AG04449 (cell line): Measurements from ENCODE around the gene HENMT1.
"Not testable (repeated sequence)": the region's sequence is repeated elsewhere in the genome, so short reads cannot be mapped to it uniquely, and the experiment has no call there.

ENCODE experiments used
- CTCF ChIA-PET: fragments of 350-600 bp; formaldehyde crosslinking; extraction: SDS; loops from one replicate; lab custom pipeline; 2021; ENCODE audit warnings: antibody characterized with exemption; lab: Yijun Ruan, JAX
- POLR2A ChIA-PET: fragments of 400-600, 350-600 bp; formaldehyde crosslinking; extraction: SDS; loops from one replicate; lab custom pipeline; 2020; ENCODE audit warnings: antibody characterized with exemption, inconsistent platforms; lab: Yijun Ruan, JAX
- DNase-seq: peaks from one replicate; pipeline ENCODE4 v3.0.0-alpha.2; 2010; ENCODE audit warnings: low read depth, low spot score
- H3K4me3 ChIP-seq: 2 replicates; pipeline ENCODE4 v1.5.1; 2011; ENCODE audit warnings: low read depth, mild to moderate bottlenecking, control low read depth, low read length
- TF ChIP-seq, protein P1 (sequence below): IDR thresholded peaks from one replicate; pipeline ENCODE4 v1.5.1; 2011; ENCODE audit warnings: mild to moderate bottlenecking, moderate library complexity, low read length, control low read depth, inconsistent platforms; ENCODE audit not compliant: insufficient read depth; ENCODE audit errors: missing control alignments

HENMT1 gene

DNA sequence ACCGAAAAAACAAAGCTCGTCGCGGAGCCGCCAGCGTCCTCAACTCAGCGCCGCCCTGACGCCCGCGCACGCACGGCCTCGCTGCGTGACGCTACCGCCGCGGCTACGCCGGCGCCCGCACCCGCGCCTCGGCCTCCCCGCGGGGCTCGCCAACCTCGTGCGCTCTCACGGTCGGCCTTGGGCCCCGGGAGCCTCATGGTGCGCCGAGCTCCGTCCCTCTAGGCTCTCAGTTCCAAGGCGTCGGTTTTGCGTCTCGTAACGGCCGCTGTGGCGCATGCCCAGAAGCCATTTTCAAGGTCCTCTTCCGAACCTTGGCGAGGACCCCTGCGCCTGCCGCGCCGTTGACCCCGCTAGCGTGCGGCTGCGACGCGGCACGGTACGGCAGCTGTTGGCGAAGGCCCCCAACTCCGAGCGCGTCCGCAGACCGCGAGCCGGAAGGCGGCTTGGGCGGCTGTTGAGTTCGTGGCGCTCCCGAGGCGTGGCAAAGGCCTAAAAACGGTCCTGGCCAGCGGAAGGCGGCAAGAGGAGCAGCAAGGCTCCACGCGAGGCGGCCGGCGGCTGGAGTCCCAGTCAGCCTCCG is at the start of gene HENMT1:
Gene HENMT1 (minus strand): TSS at position 64 of the 580 bp plus-strand sequence. CDS start 1,209 bp downstream, outside the sequence.
- ChIA-PET CTCF (interaction anchor here (0.6 to 2.1 kb wide), 4 partner anchors 10 to 237 kb away, joined by 3 to 5 read pairs (median 4); no protein-coding TSS in a partner anchor), POLR2A (interaction anchor here (0.6 to 0.8 kb wide), 2 partner anchors 31 to 51 kb away, joined by 3 to 5 read pairs; partner anchors contain the start of gene PRPF38B)
- DNase-seq = no peak
- TF ChIP-seq, protein P1, sequence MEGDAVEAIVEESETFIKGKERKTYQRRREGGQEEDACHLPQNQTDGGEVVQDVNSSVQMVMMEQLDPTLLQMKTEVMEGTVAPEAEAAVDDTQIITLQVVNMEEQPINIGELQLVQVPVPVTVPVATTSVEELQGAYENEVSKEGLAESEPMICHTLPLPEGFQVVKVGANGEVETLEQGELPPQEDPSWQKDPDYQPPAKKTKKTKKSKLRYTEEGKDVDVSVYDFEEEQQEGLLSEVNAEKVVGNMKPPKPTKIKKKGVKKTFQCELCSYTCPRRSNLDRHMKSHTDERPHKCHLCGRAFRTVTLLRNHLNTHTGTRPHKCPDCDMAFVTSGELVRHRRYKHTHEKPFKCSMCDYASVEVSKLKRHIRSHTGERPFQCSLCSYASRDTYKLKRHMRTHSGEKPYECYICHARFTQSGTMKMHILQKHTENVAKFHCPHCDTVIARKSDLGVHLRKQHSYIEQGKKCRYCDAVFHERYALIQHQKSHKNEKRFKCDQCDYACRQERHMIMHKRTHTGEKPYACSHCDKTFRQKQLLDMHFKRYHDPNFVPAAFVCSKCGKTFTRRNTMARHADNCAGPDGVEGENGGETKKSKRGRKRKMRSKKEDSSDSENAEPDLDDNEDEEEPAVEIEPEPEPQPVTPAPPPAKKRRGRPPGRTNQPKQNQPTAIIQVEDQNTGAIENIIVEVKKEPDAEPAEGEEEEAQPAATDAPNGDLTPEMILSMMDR = no peak
- peak within 1 kb of the TSS; percentile 61 for H3K4me3 ChIP-seq

DNA sequence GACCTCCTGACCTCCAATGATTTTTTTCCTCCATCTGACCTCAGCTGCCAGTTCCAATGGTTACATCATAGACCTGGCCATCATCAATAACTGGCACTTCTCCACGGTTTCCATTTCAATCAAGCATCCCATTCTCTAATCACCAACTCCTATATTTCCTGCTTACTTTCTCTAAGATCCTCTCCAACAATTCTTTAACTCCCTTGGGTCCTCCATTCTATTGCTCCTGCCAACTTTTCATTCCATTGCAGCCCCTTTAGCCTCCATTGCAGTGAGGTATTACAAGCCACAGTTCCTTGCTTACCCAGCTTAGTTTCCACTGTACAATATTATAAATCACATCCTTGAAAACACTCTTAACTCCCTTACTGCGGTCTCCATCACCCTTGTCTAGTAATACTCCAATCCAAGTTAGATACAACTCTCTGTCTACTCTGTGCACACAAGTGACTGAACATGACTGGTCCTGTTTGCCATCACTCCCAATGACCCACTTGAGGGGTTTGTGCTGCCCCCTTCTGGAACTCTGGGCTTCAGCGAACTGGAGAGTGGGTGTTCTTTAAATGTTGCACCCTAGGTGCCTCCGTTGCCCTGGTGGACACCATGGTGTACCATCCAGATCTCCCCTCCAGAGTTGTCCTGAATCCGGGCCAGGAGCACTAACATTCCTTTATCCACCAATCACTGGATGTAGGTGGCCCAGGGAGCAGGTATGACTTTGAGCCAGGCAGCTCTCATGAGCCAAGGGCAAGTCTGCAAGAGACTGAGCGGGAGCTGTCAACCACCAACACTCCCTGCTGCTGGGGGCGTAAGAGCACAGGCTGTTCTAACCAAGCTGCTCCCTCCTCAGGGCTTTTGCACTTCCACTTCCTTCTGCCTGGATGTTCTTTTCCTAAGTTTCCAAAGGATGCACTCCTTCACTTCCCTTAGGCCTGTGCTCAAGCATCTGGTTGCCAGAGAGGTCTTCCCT is 48.1 kb upstream of the HENMT1 start:
- H3K4me3 ChIP-seq = no peak overlapping the region
- DNase-seq = no peak
- TF ChIP-seq, protein P1 = no peak
- CTCF ChIA-PET = no interaction called here
- POLR2A ChIA-PET = no interaction called here

DNA sequence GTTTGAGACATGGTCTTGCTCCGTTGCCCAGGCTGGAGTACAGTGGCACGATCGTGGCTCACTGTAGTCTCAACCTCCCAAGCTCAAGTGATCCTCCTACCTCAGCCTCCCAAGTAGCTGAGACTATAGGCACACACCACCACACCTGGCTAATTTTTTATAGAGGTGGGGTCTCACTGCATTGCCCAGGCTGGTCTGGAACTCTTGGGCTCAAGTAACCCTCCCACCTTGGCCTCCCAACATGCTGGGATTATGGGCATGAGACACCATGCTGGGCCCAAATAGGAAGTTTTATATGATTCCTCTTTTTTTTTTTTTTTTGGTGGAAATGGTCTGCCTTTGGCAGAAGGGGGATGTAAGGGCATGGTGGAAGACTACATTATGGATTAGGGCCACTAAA is 45.8 kb upstream of the HENMT1 start:
- ChIA-PET POLR2A (no interaction called here), CTCF (no interaction called here)
- H3K4me3 ChIP-seq = no peak overlapping the region
- TF ChIP-seq, protein P1 = no peak
- DNase-seq = no peak

DNA sequence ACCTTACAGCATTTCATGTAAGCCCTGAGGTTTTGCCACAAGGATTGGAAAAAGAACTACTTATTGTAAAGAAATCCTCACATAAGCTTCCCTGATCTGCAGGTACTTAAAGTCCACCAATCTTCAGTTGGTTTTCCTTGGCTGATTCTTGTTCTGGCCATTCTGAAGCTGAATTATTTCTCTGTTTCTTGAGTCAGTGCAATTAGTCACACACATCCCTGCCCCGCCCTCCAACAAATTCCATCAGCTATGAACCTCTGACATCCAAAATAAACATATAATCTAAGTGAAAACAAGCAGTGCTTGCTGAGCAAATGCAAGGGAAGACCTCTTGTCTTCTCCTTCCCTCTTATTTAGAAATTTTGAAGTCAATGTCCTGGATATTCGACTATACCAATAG is 43.6 kb upstream of the HENMT1 start:
- CTCF ChIA-PET = interaction anchor here (1.0 to 1.7 kb wide), 3 partner anchors 11 to 125 kb away, joined by 3 to 5 read pairs (median 3); no protein-coding TSS in a partner anchor

DNA sequence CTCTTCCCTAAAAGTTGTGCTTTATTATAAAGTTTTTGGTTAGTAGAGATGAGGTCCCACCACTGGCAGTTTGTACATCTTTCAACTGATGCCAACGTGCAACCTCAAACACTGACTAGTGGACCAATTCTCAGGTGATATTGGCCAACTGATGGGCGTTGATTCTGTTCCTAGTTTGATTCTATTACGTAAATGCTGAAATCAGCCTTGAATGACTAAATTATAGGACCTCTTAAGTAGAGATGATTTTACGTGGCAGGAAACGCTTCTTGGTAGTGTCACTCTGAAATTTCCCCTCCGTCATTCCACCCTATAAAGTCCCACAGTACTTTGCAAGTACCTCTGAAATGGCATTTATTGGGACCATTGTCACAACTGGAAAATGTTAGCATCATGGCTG is 43.0 kb upstream of the HENMT1 start:
- no peak for DNase-seq
- no peak overlapping the region for H3K4me3 ChIP-seq
- CTCF ChIA-PET = interaction anchor here (1.0 kb wide), 1 partner anchor 125 kb away, joined by 3 read pairs; no protein-coding TSS in a partner anchor
- POLR2A ChIA-PET = interaction anchor here (0.6 to 1.0 kb wide), 2 partner anchors 9 to 12 kb away, joined by 3 to 8 read pairs; partner anchors contain the start of gene PRPF38B
- TF ChIP-seq, protein P1 = no peak

More for the DNA sequence above, 43.6 kb upstream of the HENMT1 start:
- POLR2A ChIA-PET = interaction anchor here (0.6 to 1.0 kb wide), 2 partner anchors 9 to 12 kb away, joined by 3 to 8 read pairs; partner anchors contain the start of gene PRPF38B
- no peak for DNase-seq
- no peak overlapping the region for H3K4me3 ChIP-seq
- TF ChIP-seq, protein P1 = no peak

DNA sequence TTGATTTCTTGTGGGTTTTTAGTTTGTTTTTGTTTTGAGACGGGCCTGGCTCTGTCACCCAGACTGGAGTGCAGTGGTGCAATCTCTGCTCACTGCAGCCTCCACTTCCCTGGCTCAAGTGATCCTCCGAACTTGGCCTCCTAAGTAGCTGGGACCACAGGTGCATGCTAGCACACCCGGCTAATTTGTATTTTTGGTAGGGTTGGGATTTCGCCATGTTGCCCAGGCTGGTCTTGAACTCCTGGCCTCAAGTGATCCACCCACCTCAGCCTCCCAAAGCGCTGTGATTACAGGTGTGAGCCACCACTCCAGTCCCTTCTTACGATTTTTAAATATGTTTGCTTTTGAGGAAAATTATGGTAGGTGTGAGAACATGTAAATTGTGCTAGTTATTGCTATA is 41.2 kb upstream of the HENMT1 start:
- POLR2A ChIA-PET = interaction anchor here (0.9 kb wide), 1 partner anchor 10 kb away, joined by 3 read pairs; the partner anchor contains the start of gene PRPF38B

More for the DNA sequence above, 41.2 kb upstream of the HENMT1 start:
- CTCF ChIA-PET = interaction anchor here (0.8 to 1.3 kb wide), 2 partner anchors 10 to 42 kb away, joined by 3 to 4 read pairs; partner anchors contain the start of gene PRPF38B
- not testable (repeated sequence) for H3K4me3 ChIP-seq, DNase-seq
